ENCODE measurements around the gene NBPF9.
A peak's percentile ranks its signal among the peaks of the same experiment; 100 is the strongest.
"Not testable (repeated sequence)": the region's sequence is repeated elsewhere in the genome, so short reads cannot be mapped to it uniquely, and the experiment has no call there.

Gene NBPF9, protein sequence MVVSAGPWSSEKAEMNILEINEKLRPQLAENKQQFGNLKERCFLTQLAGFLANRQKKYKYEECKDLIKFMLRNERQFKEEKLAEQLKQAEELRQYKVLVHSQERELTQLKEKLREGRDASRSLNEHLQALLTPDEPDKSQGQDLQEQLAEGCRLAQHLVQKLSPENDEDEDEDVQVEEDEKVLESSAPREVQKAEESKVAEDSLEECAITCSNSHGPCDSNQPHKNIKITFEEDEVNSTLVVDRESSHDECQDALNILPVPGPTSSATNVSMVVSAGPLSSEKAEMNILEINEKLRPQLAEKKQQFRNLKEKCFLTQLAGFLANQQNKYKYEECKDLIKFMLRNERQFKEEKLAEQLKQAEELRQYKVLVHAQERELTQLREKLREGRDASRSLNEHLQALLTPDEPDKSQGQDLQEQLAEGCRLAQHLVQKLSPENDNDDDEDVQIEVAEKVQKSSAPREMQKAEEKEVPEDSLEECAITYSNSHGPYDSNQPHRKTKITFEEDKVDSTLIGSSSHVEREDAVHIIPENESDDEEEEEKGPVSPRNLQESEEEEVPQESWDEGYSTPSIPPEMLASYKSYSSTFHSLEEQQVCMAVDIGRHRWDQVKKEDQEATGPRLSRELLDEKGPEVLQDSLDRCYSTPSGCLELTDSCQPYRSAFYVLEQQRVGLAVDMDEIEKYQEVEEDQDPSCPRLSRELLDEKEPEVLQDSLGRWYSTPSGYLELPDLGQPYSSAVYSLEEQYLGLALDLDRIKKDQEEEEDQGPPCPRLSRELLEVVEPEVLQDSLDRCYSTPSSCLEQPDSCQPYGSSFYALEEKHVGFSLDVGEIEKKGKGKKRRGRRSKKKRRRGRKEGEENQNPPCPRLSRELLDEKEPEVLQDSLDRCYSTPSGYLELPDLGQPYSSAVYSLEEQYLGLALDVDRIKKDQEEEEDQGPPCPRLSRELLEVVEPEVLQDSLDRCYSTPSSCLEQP (N-terminal part only)

DNA sequence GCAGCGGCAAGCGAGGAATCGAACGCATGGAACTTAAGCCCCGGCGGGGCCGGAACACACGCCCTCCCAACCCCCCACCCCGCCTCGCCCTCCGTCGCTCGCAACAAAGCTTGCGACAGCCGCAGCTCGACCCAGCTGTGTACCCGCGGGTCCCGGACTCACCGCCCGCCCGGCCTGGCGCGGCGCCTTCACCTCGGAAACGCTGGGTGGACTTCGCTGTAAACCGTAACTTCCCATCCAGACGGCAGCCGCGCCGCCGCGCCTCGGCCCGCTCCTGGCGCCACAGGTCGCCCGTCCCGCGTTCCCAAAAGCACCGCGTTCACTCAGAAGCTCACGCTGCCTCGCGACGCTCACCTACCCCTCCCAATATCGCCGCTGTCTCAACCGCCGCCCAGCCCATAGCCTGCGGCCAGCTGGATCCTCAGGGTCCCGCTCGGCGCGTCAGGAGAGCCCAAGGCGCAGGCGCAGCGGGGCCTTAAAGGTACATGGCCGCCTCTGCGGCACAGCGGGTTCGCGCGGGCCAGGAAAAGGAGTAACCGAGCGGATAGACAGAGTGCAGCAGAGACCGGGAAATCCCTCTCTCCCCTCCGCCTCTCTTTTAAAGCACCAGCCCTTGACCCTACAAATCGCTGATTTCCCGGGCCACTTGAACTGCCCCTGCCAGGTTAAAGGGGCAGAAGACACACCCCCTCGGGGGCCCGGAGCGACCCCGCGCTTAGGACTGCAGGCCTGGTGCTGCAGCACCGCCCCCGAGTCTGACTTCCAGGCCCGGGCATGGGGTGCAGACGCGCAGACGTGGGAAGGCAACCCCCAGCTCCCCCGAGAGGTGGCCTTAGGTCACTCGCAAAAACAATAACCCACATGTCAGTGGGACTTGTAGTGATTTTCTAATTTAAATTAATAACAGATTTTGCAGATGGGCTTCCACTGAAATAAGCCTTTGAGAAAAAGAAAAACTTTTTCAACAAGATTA is at the start of gene NBPF9:
Gene NBPF9 (minus strand): TSS at position 443 of the 973 bp plus-strand sequence. CDS start 21,412 bp downstream, outside the sequence.
- DNase-seq (ENCODE audit: low read depth in 4 of 4, low spot score in 1 of 4) = peak in 3 of 4 experiments; percentile 12 to 35 (median 32)

DNA sequence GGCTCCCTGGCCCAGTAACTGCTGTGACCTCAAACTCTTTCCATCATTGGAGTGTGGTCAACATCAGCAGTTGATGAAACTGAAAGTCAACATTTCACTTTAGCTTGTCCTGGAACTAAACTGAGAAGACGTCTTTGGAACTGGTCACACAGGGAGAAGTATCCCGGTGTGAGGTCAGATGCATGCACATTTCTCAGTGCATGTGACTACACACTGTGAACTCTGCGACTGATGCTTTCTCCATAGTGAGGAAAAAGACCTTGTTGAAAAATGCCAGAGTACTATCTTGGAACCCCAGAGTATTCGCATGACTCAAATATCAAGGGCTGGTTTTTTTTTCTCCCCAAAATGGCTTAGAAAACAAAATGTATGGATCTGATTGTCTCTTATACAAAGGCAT is 46.6 kb upstream of the NBPF9 start:
- not testable (repeated sequence) for DNase-seq (ENCODE audit: low read depth in 4 of 4, low spot score in 1 of 4)

DNA sequence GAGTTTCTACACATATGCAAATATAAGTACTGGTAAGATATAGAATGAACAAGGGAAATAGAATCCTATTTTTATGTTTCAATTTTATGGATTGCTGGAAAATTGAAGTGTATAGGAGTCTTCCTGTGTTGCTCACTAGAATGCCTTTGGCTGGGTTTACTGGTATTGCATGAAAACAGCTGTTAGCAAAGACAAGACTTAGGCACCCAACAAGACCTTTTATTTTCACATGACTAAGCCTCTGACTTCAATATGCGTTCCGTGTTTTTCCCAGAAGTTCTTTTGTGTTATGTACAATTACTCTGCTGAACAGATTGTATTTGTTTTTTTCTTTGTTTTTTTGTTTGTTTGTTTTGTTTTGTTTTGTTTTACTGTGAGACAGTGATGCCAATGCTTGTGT is 34.2 kb upstream of the NBPF9 start:
- DNase-seq (ENCODE audit: low read depth in 4 of 4, low spot score in 1 of 4) = not testable (repeated sequence)

DNA sequence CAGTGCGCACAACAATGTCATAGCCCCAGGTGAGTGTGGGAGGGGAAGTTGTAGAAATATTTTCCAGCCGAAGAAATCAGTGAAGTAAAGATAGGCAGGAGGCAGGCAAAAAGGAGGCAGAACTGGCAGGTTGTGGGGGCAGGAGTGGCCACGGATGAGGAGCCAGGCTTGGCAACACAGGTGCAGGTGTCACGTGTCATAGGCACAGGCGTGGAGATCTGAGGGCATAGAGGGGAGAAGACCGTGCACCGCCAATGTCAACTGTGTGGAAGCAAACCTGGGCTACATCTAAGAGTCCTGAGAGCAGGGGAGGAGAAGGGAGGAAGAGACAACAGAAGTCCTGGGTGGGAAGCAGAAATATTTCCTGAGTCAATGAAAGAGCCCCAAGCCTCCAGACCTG is 27.6 kb upstream of the NBPF9 start:
- not testable (repeated sequence) for DNase-seq (ENCODE audit: low read depth in 4 of 4, low spot score in 1 of 4)

DNA sequence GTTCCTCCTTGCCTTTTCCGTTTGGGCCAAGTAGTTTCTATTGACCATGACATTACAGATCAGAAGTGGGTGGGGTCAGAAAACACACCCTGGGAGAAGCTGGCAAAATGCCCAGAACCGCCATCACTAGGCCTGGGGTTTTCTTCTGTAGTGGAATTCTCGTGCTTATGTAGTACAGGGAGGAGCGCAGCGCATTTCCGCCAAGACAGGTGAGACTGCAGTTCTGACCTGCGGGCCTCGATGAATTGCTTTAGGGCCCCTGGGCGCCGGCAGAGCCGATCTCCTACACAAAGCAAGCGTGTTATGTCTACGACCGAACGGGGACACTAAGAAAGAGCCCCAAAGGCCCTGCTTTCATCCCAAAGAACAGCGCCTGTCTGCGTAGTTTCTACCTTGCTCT is 25.9 kb upstream of the NBPF9 start:
- DNase-seq (ENCODE audit: low read depth in 4 of 4, low spot score in 1 of 4) = not testable (repeated sequence)

DNA sequence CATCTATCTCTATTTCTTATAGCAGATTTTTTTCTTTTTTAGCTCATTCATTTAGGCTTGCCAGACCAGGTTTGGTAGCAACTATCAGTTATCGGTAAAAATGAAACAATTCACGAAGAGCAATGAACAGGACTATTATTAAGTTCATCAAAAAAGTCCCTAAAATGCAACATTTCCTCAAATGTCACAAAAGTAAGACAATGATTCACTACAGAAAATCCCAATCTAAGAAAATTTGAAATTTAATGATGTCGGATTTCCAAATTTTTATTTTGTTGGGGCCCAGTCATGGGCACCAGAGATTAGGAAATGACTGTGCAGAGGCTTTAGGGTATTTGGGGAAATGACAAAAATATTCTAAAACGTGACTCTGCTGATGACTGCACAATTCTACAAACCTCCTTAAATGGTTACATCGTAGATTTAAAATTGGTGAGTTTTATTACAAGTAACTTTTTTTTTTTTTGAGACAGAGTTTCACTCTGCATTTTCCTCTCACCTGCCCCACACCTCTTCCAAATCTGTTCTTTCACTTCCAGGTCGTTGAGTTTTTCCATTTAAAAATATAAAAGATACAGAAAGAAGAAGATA is 23.3 kb upstream of the NBPF9 start:
- DNase-seq (ENCODE audit: low read depth in 4 of 4, low spot score in 1 of 4) = not testable (repeated sequence)

DNA sequence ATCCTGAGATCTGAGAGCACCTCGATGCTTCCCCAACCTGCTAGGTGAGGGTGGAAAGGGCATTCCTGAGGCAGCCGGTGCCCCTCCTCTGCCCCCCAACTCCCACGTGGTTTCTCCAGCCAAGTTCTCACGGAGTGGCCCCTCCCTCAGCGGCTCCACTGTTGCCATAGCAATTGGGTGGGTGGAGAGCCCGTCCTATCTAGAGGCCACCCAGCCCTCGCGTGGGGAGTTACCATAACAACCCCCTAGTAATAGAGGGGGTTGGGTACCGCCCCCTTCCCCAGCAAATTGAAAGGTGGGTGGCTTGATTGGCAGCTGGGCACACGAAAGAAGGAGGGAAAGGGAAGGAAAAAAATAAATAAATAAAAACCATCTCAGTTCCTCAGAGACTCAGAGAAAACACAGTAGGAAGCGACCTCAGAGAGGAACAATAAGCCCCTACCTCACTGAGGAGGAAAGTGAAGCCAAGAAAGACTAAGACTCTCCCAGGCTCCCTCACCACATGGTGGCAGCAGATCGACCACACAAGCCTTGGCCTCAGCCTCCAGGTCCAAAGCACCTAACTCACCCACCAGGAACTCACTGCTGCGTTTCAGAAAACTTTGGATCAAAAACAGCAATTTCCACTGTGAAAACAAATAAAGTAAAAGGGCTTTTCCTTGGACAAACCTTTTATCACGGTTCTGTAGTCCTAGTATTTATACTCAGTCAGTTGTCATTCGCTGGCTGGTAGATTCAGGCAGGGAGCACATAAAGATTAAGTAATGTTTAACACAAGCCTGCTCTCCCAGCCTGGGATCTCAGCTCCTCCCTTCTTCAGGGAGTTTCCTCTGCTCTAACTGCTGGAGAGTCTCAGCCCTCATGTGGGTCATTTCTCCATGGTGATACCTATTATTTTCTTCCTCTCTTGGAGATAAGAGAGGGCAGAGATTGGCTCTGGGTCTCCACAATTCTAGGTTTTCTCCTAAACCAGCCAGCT is 20.9 kb upstream of the NBPF9 start:
- not testable (repeated sequence) for DNase-seq (ENCODE audit: low read depth in 4 of 4, low spot score in 1 of 4)

DNA sequence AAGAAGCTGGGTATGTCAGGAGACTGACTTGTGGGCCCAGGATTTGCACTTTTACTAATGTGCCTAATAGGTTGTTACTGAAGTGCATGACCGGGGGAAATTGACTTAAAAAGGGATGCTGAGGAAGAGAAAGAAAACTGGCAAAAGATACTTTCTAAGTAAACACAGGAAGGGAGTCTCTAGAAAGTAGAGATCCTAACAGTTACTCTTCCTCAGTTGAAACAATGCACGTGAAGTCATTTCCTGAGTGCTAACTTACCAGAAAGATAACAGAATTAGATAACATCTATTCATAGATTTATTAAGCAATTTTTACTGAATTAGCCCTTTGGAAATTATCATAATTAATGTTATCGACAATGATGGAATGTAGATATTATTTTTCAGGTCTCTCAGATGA is 9.5 kb upstream of the NBPF9 start:
- DNase-seq (ENCODE audit: low read depth in 4 of 4, low spot score in 1 of 4) = not testable (repeated sequence)

DNA sequence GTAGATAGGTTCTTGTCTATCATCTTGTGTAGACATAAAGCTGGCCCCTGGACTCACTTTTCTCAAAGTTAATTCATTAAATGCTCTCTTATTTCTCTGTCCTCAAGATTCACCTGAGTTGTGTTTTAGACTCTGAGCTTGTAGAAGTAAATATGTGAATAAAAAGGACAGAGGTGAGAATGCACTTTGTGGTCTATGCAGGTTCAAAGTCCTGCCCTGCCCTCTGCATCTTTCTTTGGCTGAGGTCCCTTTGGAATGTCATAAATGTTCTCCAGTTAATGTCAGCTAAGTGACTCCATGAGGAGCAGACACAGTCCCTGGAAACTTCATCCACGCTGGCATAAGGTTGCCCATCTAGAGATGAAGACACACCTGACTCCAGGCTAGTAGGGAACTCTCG is 7.0 kb upstream of the NBPF9 start:
- DNase-seq (ENCODE audit: low read depth in 4 of 4, low spot score in 1 of 4) = not testable (repeated sequence)

DNA sequence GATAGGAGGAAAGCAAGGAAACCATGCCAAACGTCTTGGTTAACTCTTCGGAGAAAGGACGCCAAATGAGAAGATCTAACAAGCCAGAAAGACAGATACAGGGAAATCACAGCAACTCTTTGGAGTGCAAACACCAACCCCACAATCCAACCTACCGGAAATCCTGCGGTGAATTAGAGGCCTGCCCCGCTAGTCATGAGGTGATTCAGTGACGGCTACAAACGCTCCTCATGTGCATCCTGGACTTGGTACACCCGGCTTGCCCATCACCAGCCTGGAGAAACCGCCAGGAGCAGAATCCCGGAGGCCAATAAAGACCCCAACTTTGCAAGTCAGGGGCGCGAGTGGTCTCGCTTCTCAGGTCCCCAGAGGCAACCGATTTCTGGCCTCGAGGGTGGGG is 777 bp downstream of the NBPF9 start:
- DNase-seq (ENCODE audit: low read depth in 4 of 4, low spot score in 1 of 4) = peak in 1 of 4 experiments; percentile 11

DNA sequence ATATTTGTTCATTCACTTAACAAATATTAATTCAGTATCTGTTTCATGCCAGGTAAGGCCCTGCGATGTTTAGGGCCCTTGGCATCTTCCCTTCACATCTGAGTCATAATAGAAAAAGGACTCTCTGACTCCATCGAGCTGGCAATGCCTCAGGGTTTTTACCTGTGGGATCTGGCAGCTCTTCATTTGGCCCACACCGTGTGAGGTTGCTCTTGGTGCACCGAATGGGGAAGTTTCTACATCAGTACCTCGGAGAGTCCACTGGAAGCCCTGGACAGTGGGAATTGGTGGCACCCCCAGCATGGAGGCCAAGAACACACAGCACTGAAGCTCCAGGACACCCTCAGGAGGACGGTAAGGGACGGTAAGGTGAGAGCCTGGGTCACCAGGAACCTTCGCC is 5.1 kb downstream of the NBPF9 start:
- not testable (repeated sequence) for DNase-seq (ENCODE audit: low read depth in 4 of 4, low spot score in 1 of 4)

DNA sequence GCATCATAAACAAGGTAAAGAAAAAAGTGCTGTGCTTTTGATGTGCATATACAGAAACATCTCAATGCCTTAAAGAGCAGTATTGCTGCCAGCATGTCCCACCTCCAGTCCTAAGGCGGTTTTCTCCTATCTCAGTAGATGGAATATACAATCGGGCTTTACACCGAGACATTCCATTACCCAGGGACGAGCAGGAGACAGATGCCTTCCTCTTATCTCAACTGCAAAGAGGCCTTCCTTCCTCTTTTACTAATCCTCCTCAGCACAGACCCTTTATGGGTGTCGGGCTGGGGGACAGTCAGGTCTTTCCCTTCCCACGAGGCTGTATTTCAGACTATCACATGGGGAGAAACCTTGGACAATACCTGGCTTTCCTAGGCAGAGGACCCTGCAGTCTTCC is 10.2 kb downstream of the NBPF9 start:
- DNase-seq (ENCODE audit: low read depth in 4 of 4, low spot score in 1 of 4) = not testable (repeated sequence)

DNA sequence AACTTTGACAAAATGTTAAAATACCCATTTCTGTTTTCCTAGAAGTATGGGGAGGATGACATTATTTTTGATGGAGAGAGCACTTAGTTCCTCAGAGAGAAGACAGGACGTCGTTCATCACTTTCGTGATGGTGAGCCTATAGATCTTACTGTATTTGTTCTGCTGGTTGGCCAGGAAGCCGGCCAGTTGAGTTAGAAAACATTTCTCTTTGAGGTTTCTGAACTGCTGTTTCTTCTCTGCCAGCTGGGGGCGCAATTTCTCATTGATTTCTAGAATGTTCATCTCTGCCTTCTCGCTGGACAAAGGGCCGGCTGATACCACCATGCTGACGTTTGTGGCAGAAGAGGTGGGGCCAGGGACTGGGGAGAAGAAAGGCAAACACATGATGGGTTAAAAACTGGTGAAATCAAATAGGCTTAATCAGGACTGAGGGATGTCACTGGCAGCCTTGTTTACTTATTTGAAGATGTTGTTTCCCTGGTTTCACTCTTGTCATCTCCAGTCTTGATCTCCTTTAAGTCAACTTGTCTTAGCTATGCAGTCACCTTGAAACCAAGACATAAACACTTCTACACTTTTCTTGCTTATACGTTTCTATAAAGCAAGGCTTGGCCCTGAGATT is 27.7 kb downstream of the NBPF9 start:
- not testable (repeated sequence) for DNase-seq (ENCODE audit: low read depth in 4 of 4, low spot score in 1 of 4)

DNA sequence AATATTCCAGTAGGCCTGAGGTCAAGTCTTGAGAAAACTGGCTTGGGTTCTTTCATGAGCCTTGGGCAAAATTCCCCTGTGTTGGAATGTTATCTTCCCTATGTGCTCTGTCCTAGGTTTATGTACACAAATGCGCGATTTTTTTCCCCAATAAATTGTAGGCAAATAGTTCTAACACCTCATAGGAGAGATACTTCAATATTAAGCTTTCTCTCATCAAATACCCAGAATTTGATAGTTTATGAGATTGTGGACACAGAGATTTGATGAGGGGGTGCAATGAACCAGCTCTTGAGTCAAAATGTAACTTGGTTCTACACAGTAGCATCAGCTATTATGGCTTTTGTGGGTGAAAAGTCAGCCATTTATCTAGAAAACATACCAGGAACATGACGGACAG is 38.7 kb downstream of the NBPF9 start:
- DNase-seq (ENCODE audit: low read depth in 4 of 4, low spot score in 1 of 4) = not testable (repeated sequence)

DNA sequence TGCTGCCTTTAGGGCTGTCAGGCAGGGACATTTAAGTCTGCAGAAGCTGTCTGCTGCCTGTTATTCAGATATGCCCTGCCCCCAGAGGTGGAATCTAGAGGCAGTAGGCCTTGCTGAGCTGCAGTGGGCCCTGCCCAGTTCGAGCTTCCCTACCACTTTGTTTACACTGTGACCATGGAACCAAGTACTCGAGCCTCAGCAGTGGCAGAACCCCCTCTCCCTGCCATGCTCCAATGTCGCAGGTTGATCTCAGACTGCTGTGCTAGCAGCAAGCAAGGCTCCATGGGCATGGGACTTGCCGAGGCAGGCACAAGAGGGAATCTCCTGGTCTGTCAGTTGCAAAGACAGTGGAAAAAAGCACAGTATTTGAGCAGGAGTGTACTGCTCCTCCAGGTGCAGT is 60.3 kb downstream of the NBPF9 start:
- DNase-seq (ENCODE audit: low read depth in 4 of 4, low spot score in 1 of 4) = not testable (repeated sequence)

DNA sequence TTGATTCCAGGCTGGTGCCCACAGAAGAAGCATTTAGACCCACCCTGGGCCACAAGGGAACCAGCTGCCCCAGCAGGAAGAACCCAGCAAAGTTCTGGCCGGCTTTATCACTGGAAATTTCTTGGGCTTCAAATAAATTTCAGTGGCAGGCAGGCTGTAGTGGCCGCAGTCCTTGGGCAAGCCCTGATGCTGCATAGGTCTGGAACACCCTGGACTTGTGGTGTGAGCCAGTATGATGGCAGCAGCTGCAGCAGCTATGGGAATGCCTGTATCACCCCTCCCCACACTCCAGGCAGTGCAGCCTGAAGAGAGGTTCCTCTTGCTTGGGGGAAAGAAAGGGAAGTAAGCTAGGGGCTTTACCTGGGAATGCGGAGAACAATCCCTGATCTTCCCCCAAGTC is 69.4 kb downstream of the NBPF9 start:
- not testable (repeated sequence) for DNase-seq (ENCODE audit: low read depth in 4 of 4, low spot score in 1 of 4)

DNA sequence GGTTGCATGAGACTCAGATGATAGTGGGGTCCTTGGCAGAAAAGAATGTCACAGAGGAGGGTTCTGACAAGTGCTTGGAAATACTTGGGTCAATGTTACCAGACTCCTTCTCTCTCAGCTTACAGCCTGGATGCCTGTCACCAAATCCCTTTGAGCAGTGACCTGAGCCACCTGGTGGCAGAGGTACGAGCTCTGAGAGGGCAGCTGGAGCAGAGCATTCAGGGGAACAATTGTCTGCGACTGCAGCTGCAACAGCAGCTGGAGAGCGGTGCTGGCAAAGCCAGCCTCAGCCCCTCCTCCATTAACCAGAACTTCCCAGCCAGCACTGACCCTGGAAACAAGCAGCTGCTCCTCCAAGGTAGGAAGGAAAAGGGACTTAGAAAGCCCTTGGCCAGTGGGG is 79.0 kb downstream of the NBPF9 start:
- DNase-seq (ENCODE audit: low read depth in 4 of 4, low spot score in 1 of 4) = not testable (repeated sequence)

DNA sequence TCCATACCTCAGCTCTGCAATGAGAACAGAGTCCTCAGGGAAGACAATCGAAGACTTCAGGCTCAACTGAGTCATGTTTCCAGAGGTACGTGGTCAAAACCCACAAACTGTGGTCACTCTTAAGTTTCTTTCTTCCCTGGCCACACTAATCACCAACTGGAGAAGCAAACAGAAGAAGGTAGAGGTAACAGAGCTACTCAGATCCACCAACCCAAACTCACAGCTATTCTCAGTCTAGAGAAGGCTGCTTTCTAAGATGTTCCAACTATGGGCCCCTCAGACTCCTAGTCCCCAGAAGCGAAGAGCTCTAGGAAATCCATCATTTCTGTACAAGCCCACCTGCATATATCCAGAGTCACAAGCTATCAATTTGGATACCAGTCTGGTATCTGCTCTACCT is 84.8 kb downstream of the NBPF9 start:
- not testable (repeated sequence) for DNase-seq (ENCODE audit: low read depth in 4 of 4, low spot score in 1 of 4)
